Measurements from ENCODE around the gene SYTL2. TPM values are rescaled to one million over a fixed set of nuclear protein-coding genes. Genes with fewer than 3 reads are reported as not detected.
A peak's percentile ranks its signal among the peaks of the same experiment; 100 is the strongest.
"Not testable (repeated sequence)": the region's sequence is repeated elsewhere in the genome, so short reads cannot be mapped to it uniquely, and the experiment has no call there.

The SYTL2 gene
- total RNA-seq, 1 experiment from 2014 or later = 132 TPM

DNA sequence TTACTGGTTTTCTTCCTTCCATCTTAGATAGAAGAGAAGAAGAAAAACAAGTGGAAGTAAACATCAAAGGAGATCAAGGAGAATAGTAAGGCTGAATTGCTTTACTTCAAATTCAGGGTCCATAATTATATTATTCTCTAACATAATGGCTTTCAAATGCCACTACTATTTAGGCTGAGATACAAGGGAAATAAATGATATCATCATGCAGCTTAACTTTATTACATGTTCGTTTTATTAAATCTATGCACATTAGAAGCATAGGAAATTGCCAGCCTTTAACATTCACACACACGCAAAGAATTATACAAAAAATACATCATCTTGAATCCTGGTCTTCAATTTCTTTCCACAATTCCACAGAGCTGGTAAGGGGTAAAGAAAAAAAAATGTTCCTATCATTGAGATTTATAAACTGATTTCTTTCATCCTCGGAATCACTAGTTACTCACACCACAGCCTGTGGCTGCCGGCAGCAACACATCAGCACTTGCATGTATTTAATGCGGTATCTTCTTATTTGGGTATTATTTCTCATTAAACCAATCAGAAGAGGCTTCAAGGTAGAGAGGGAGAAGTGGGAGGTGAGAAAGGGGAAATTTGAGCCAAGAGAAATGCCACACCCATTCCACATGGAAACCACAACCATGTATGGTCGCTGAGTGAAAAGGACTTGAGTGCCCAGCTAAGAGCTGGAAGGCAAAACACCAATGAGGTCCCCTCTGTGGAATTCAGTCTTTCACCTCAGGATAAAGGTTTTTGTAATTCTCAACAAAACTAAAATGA, 26.3 kb downstream of the SYTL2 start:
- DNase-seq (ENCODE audit: low read depth, low spot score) (no peak), ATAC-seq (no peak)
- Histone ChIP-seq H3K27ac (ENCODE audit: low read length) (no peak overlapping the region), H3K4me3 (ENCODE audit: low read depth in 2 of 2, low read length in 2 of 2) (no peak overlapping the region), H3K36me3 (ENCODE audit: control insufficient read depth, insufficient read depth, low read length) (no peaks in the 10 kb centered on the region), H3K4me1 (ENCODE audit: control insufficient read depth, insufficient read depth, low read length) (peaks cover 23% of the 10 kb centered on the region), H3K9me3 (ENCODE audit: control insufficient read depth, insufficient read depth, low read depth, low read length) (no peaks in the 10 kb centered on the region), H3K27me3 (ENCODE audit: control insufficient read depth, insufficient read depth, low read length) (no peaks in the 10 kb centered on the region)
- in situ Hi-C loops (cut with HindIII; ENCODE audit: low pct_unique_long_range_greater_than_20kb, low sequenced_read_pairs) (no loop called here), intact Hi-C loops (cut with micrococcal nuclease; ENCODE audit: unreplicated experiment) (no loop called here)
- ChIA-PET POLR2A (no interaction called here), CTCF (no interaction called here)
- BruUV-seq (replicated peaks) = no TSS peak
- no peak for TF ChIP-seq POLR2AphosphoS5 (IDR thresholded peaks at IDR 0.05; ENCODE audit: low read depth, low read length)
- TF ChIP-seq, protein P1, sequence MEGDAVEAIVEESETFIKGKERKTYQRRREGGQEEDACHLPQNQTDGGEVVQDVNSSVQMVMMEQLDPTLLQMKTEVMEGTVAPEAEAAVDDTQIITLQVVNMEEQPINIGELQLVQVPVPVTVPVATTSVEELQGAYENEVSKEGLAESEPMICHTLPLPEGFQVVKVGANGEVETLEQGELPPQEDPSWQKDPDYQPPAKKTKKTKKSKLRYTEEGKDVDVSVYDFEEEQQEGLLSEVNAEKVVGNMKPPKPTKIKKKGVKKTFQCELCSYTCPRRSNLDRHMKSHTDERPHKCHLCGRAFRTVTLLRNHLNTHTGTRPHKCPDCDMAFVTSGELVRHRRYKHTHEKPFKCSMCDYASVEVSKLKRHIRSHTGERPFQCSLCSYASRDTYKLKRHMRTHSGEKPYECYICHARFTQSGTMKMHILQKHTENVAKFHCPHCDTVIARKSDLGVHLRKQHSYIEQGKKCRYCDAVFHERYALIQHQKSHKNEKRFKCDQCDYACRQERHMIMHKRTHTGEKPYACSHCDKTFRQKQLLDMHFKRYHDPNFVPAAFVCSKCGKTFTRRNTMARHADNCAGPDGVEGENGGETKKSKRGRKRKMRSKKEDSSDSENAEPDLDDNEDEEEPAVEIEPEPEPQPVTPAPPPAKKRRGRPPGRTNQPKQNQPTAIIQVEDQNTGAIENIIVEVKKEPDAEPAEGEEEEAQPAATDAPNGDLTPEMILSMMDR (IDR thresholded peaks at IDR 0.05) = no peak

- intact Hi-C loops (cut with micrococcal nuclease; ENCODE audit: unreplicated experiment) = no loop called here
- Histone ChIP-seq H3K4me1 (ENCODE audit: control insufficient read depth, insufficient read depth, low read length) (peaks cover 19% of the 10 kb centered on the region), H3K36me3 (ENCODE audit: control insufficient read depth, insufficient read depth, low read length) (no peaks in the 10 kb centered on the region), H3K9me3 (ENCODE audit: control insufficient read depth, insufficient read depth, low read depth, low read length) (no peaks in the 10 kb centered on the region), H3K27ac (ENCODE audit: low read length) (peak overlapping the region; percentile 37; the same call in 1 of the 2 replicates), H3K27me3 (ENCODE audit: control insufficient read depth, insufficient read depth, low read length) (no peaks in the 10 kb centered on the region), H3K4me3 (ENCODE audit: low read depth in 2 of 2, low read length in 2 of 2) (no peak overlapping the region)
- DNase-seq (ENCODE audit: low read depth, low spot score) (no peak), ATAC-seq (no peak)
- TF ChIP-seq, protein P2, sequence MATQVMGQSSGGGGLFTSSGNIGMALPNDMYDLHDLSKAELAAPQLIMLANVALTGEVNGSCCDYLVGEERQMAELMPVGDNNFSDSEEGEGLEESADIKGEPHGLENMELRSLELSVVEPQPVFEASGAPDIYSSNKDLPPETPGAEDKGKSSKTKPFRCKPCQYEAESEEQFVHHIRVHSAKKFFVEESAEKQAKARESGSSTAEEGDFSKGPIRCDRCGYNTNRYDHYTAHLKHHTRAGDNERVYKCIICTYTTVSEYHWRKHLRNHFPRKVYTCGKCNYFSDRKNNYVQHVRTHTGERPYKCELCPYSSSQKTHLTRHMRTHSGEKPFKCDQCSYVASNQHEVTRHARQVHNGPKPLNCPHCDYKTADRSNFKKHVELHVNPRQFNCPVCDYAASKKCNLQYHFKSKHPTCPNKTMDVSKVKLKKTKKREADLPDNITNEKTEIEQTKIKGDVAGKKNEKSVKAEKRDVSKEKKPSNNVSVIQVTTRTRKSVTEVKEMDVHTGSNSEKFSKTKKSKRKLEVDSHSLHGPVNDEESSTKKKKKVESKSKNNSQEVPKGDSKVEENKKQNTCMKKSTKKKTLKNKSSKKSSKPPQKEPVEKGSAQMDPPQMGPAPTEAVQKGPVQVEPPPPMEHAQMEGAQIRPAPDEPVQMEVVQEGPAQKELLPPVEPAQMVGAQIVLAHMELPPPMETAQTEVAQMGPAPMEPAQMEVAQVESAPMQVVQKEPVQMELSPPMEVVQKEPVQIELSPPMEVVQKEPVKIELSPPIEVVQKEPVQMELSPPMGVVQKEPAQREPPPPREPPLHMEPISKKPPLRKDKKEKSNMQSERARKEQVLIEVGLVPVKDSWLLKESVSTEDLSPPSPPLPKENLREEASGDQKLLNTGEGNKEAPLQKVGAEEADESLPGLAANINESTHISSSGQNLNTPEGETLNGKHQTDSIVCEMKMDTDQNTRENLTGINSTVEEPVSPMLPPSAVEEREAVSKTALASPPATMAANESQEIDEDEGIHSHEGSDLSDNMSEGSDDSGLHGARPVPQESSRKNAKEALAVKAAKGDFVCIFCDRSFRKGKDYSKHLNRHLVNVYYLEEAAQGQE (IDR thresholded peaks at IDR 0.05; ENCODE audit: insufficient read depth in 1 of 2, low read depth in 2 of 2, low read length in 1 of 2) = no peak
- TF ChIP-seq TCF7L2 (IDR thresholded peaks at IDR 0.05; ENCODE audit: low read depth, low read length) (no peak), SIN3A (IDR thresholded peaks at IDR 0.05; ENCODE audit: borderline replicate concordance, insufficient read depth, low read depth, low read length) (no peak), POLR2AphosphoS5 (IDR thresholded peaks at IDR 0.05; ENCODE audit: low read depth, low read length) (no peak)
- TSS peak; percentile 11 for BruUV-seq (replicated peaks)
- ChIA-PET POLR2A (no interaction called here), CTCF (no interaction called here)
- in situ Hi-C loops (cut with HindIII; ENCODE audit: low pct_unique_long_range_greater_than_20kb, low sequenced_read_pairs) = no loop called here
Measured at GRCh38 chr11:85783758-85784157, 27.2 kb downstream of the SYTL2 start.

DNA sequence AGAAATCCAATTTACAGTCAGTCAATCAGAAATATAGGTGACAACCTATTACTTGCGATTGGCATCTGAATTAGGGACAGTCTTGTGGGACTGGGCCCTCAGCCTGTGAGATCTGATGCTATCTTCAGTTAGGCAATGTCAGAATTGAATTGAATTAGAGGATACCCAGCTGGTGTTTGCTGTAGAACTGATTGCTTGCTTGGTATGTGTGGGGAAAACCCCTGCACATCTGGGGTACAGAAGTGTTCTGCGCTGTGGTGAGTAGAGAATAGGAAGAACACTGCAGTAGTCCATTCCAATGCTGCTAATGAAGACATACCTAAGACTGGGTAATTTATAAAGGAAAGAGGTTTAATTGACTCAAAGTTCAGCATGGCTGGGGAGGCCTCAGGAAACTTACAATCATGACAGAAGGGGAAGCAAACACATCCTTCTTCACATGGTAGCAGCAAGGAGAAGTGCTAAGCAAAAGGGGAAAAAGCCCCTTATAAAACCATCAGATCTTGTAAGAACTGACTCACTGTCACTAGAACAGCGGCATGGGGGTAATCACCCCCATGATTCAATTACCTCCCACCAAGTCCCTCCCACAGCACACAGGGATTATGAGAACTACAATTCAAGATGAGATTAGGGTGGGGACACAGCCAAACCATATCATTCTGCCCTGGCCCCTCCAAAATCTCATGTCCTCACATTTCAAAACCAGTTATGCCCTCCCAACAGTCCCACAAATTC, 30.0 kb downstream of the SYTL2 start:
- H3K27ac ChIP-seq (ENCODE audit: low read length); intact Hi-C loops (cut with micrococcal nuclease; ENCODE audit: unreplicated experiment); DNase-seq (ENCODE audit: low read depth, low spot score); CTCF ChIA-PET; ATAC-seq; H3K27me3 ChIP-seq (ENCODE audit: control insufficient read depth, insufficient read depth, low read length); H3K36me3 ChIP-seq (ENCODE audit: control insufficient read depth, insufficient read depth, low read length); H3K9me3 ChIP-seq (ENCODE audit: control insufficient read depth, insufficient read depth, low read depth, low read length); in situ Hi-C loops (cut with HindIII; ENCODE audit: low pct_unique_long_range_greater_than_20kb, low sequenced_read_pairs); H3K4me3 ChIP-seq (ENCODE audit: low read depth in 2 of 2, low read length in 2 of 2); POLR2A ChIA-PET; H3K4me1 ChIP-seq (ENCODE audit: control insufficient read depth, insufficient read depth, low read length); BruUV-seq (replicated peaks): not testable (repeated sequence)

Measured in Panc1 (cell line).